GM23338 (cell line): Measurements from ENCODE around the gene RABL6. TPM values are rescaled to one million over a fixed set of nuclear protein-coding genes. Genes with fewer than 3 reads are reported as not detected.

ENCODE experiments used
- ATAC-seq: fragments of 200-7000 bp; cut with Tn5 transposase; 3 replicates; pipeline ENCODE4 v1.9.1; 2020
- DNase-seq: peaks from one replicate; pipeline ENCODE4 v3.0.0-alpha.2; 2015; ENCODE audit warnings: low spot score
- H2AFZ ChIP-seq: fragments of 200-600 bp; sonication (generic); 2 replicates; pipeline ENCODE4 v1.8.0; 2016; ENCODE audit warnings: antibody characterized with exemption, mild to moderate bottlenecking, moderate library complexity
- H3F3A ChIP-seq: fragments of 200-600 bp; sonication (generic); replicated peaks from 2 replicates; pipeline ENCODE4 v1.8.0; 2017; ENCODE audit warnings: antibody characterized with exemption, mixed run types, low read depth
- H3K27ac ChIP-seq: fragments of 200-600 bp; sonication (generic); 2 replicates; pipeline ENCODE4 v1.6.1; 2016; ENCODE audit warnings: low read depth
- H3K27me3 ChIP-seq: fragments of 200-600 bp; sonication (generic); 2 replicates; pipeline ENCODE4 v1.8.0; 2016; ENCODE audit warnings: mild to moderate bottlenecking, mixed run types, moderate library complexity; ENCODE audit not compliant: insufficient read depth
- H3K36me3 ChIP-seq: fragments of 200-600 bp; sonication (generic); 2 replicates; pipeline ENCODE4 v1.8.0; 2016; ENCODE audit warnings: mild to moderate bottlenecking; ENCODE audit not compliant: insufficient read depth
- H3K4me1 ChIP-seq: fragments of 200-600 bp; sonication (generic); 2 replicates; pipeline ENCODE4 v1.8.0; 2016; ENCODE audit warnings: mild to moderate bottlenecking, moderate library complexity; ENCODE audit not compliant: insufficient read depth
- H3K4me2 ChIP-seq: fragments of 200-600 bp; sonication (generic); 2 replicates; pipeline ENCODE4 v1.7.1; 2017; ENCODE audit warnings: mixed run types
- H3K4me3 ChIP-seq: fragments of 200-600 bp; sonication (generic); 2 replicates; pipeline ENCODE4 v1.6.1; 2016; ENCODE audit warnings: mixed run types
- H3K79me2 ChIP-seq: fragments of 200-600 bp; sonication (generic); replicated peaks from 2 replicates; pipeline ENCODE4 v1.8.0; 2017; ENCODE audit warnings: mild to moderate bottlenecking; ENCODE audit not compliant: insufficient read depth
- H3K9me2 ChIP-seq: fragments of 200-600 bp; sonication (generic); 2 replicates; pipeline ENCODE4 v1.8.0; 2017; ENCODE audit not compliant: insufficient read depth
- H4K20me1 ChIP-seq: fragments of 200-600 bp; sonication (generic); replicated peaks from 2 replicates; pipeline ENCODE4 v1.8.0; 2017; ENCODE audit warnings: mild to moderate bottlenecking; ENCODE audit not compliant: insufficient read depth
- H3K27ac Mint-ChIP-seq: 2 replicates; pipeline ENCODE4 v1.8.0; 2020; ENCODE audit warnings: inconsistent platforms, mild to moderate bottlenecking, moderate library complexity, mixed read lengths
- H3K27me3 Mint-ChIP-seq: 3 replicates; pipeline ENCODE4 v1.8.0; 2022; ENCODE audit warnings: low read depth, mild to moderate bottlenecking, moderate library complexity, mixed read lengths, inconsistent platforms; ENCODE audit not compliant: insufficient read depth, poor library complexity
- H3K36me3 Mint-ChIP-seq: 3 replicates; pipeline ENCODE4 v1.8.0; 2021; ENCODE audit warnings: low read depth, mild to moderate bottlenecking, inconsistent platforms, moderate library complexity, mixed read lengths
- H3K4me1 Mint-ChIP-seq: 3 replicates; pipeline ENCODE4 v1.8.0; 2020; ENCODE audit warnings: mild to moderate bottlenecking, inconsistent platforms, mixed read lengths
- H3K4me3 Mint-ChIP-seq: 3 replicates; pipeline ENCODE4 v1.8.0; 2021; ENCODE audit warnings: moderate library complexity, mild to moderate bottlenecking, inconsistent platforms, mixed read lengths
- H3K9me3 Mint-ChIP-seq: 3 replicates; pipeline ENCODE4 v1.8.0; 2020; ENCODE audit warnings: moderate library complexity, mild to moderate bottlenecking, inconsistent platforms, mixed read lengths
- CTCF ChIP-seq, 2 experiments: fragments of 200-600 bp in 1 of 2; sonication (generic) in 1 of 2; conservative IDR thresholded peaks; 2 replicates each; pipeline versions ENCODE4 v1.5.1 to v1.6.1; 2016 to 2017; ENCODE audit warnings: antibody characterized with exemption in 2 of 2, low read depth in 2 of 2, mild to moderate bottlenecking in 2 of 2, moderate library complexity in 1 of 2
- ETS1 ChIP-seq: IDR thresholded peaks from 2 replicates; pipeline ENCODE4 v1.6.1; 2016; ENCODE audit warnings: antibody characterized with exemption
- EZH2 ChIP-seq: fragments of 200-600 bp; sonication (generic); IDR thresholded peaks from one replicate; pipeline ENCODE4 v1.8.0; 2017; ENCODE audit warnings: antibody characterized with exemption, mild to moderate bottlenecking, low read depth; ENCODE audit not compliant: unreplicated experiment
- EZH2phosphoT487 ChIP-seq: fragments of 200-600 bp; sonication (generic); IDR thresholded peaks from one replicate; pipeline ENCODE4 v1.8.1; 2018; ENCODE audit warnings: antibody characterized with exemption; ENCODE audit not compliant: unreplicated experiment
- JUNB ChIP-seq: IDR thresholded peaks from one replicate; pipeline ENCODE4 v1.6.1; 2016; ENCODE audit warnings: antibody characterized with exemption; ENCODE audit not compliant: unreplicated experiment
- NANOG ChIP-seq: IDR thresholded peaks from 2 replicates; pipeline ENCODE4 v1.6.1; 2016; ENCODE audit warnings: antibody characterized with exemption, borderline replicate concordance
- POLR2AphosphoS5 ChIP-seq: IDR thresholded peaks from 2 replicates; pipeline ENCODE4 v1.6.1; 2016; ENCODE audit warnings: antibody characterized with exemption, low read depth
- REST ChIP-seq: IDR thresholded peaks from one replicate; pipeline ENCODE4 v1.6.1; 2018; ENCODE audit warnings: antibody characterized with exemption; ENCODE audit not compliant: unreplicated experiment
- STAT1 ChIP-seq: IDR thresholded peaks from one replicate; pipeline ENCODE4 v1.6.1; 2016; ENCODE audit warnings: antibody characterized with exemption; ENCODE audit not compliant: unreplicated experiment
- ZNF114 ChIP-seq: fragments of 250-450 bp; sonication (Bioruptor Pico); IDR thresholded peaks from 2 replicates; pipeline ENCODE4 v1.5.0; 2020; ENCODE audit warnings: mild to moderate bottlenecking, moderate library complexity
- ZNF331 ChIP-seq: fragments of 250-450 bp; sonication (Bioruptor Pico); IDR thresholded peaks from 2 replicates; pipeline ENCODE4 v1.5.0; 2020; ENCODE audit warnings: low read depth, mild to moderate bottlenecking, moderate library complexity
- ZNF462 ChIP-seq: fragments of 250-450 bp; sonication (Bioruptor Pico); IDR thresholded peaks from 2 replicates; pipeline ENCODE4 v1.5.0; 2020; ENCODE audit warnings: mild to moderate bottlenecking, moderate library complexity
- polyA plus RNA-seq: library from polyadenylated mRNA; unstranded; fragments of >200 nt; fragmentation: Nextera tagmentation; extraction: Ambion mirVana; gene quantifications from 2 replicates; pipeline ENCODE4 v1.2.1, GENCODE V29; 2016
- total RNA-seq: library from RNA; depleted of rRNA; stranded (reverse); fragments of >200 nt; shearing (Covaris generic); gene quantifications from 2 replicates; pipeline ENCODE4 v1.2.3, GENCODE V29; 2014

Gene RABL6
- total and polyA plus RNA-seq, 2 experiments from 2014 or later: 59.1 to 127 TPM

GRCh38 chr9:136777359-136777758 is 30.4 kb upstream of the RABL6 start:
- no peak overlapping the region for H3K27ac Mint-ChIP-seq
- H3K4me2 ChIP-seq: no peak overlapping the region
- peaks cover 4% of the 10 kb centered on the region for H3K4me1 Mint-ChIP-seq
- TF ChIP-seq REST (no peak), NANOG (no peak), EZH2 (no peak), POLR2AphosphoS5 (no peak), ZNF114 (CRISPR knock-in tag) (no peak), JUNB (no peak), EZH2phosphoT487 (no peak), ZNF462 (CRISPR knock-in tag) (no peak), CTCF (conservative IDR thresholded peaks at IDR 0.05; ENCODE audit: low read depth in 2 of 2) (no peak), ETS1 (no peak), STAT1 (no peak), ZNF331 (no peak)
- H3K27me3 ChIP-seq: no peaks in the 10 kb centered on the region
- H3K9me2 ChIP-seq: 0 out of 2 replicates have a peak, but pooled peaks cover 4% of the 10 kb centered on the region
- ATAC-seq: no peak
- H3K36me3 Mint-ChIP-seq: peaks cover 19% of the 10 kb centered on the region
- no peak for DNase-seq
- peaks cover 25% of the 10 kb centered on the region for H3K9me3 Mint-ChIP-seq
- no peak overlapping the region for H3K4me3 ChIP-seq
- no peaks in the 10 kb centered on the region for H3K79me2 ChIP-seq
- H3K36me3 ChIP-seq: no peaks in the 10 kb centered on the region; the same call in 1 of the 2 replicates
- H3K27ac ChIP-seq: no peak overlapping the region
- H3K4me3 Mint-ChIP-seq: no peak overlapping the region
- H2AFZ ChIP-seq: no peak overlapping the region
- H3K4me1 ChIP-seq: no peaks in the 10 kb centered on the region
- H3F3A ChIP-seq: no peaks in the 10 kb centered on the region
- H4K20me1 ChIP-seq: no peaks in the 10 kb centered on the region
- H3K27me3 Mint-ChIP-seq: peaks cover 23% of the 10 kb centered on the region
